SK-N-SH (cell line): ENCODE measurements around the gene HMBS. TPM values are rescaled to one million over a fixed set of nuclear protein-coding genes. Genes with fewer than 3 reads are reported as not detected.

Source experiments
- CTCF ChIA-PET: fragments of 300-600, 350-600 bp; formaldehyde crosslinking; extraction: SDS; loops from one replicate; lab custom pipeline; 2021; lab: Yijun Ruan, JAX
- POLR2A ChIA-PET: fragments of 350-600 bp; sonication (Branson Sonifier 250); formaldehyde crosslinking; extraction: SDS; loops from one replicate; lab custom pipeline; 2020; ENCODE audit warnings: antibody characterized with exemption, inconsistent platforms; lab: Yijun Ruan, JAX
- DNase-seq: peaks from one replicate; pipeline ENCODE4 v3.0.0; 2012
- H2AFZ ChIP-seq: fragments of 200-600 bp; sonication (generic); 2 replicates; pipeline ENCODE4 v1.8.1; 2016; ENCODE audit warnings: antibody characterized with exemption, mild to moderate bottlenecking, low read depth
- H3F3A ChIP-seq: fragments of 200-600 bp; sonication (generic); replicated peaks from 2 replicates; pipeline ENCODE3; 2016; ENCODE audit warnings: antibody characterized with exemption, mild to moderate bottlenecking; ENCODE audit not compliant: insufficient read depth
- H3K27ac ChIP-seq, 2 experiments: fragments of 200-500 bp in 1 of 2; fragments of 200-600 bp in 1 of 2; sonication (Bioruptor generic) in 1 of 2; sonication (generic), shearing (Covaris generic) in 1 of 2; 2 replicates each; pipeline versions ENCODE4 v1.5.1 to v1.6.1; 2014 to 2016; ENCODE audit warnings: low read depth in 2 of 2, inconsistent platforms in 1 of 2, low read length in 1 of 2, mild to moderate bottlenecking in 1 of 2, mixed read lengths in 1 of 2
- H3K27me3 ChIP-seq: fragments of 200-600 bp; sonication (generic), shearing (Covaris generic); 2 replicates; pipeline ENCODE4 v1.6.1; 2016; ENCODE audit warnings: mixed run types; ENCODE audit not compliant: insufficient read depth
- H3K36me3 ChIP-seq, 2 experiments: fragments of 200-500 bp in 1 of 2; fragments of 200-600 bp in 1 of 2; sonication (Bioruptor generic) in 1 of 2; sonication (generic) in 1 of 2; replicated peaks in 1 of 2; 2 replicates each; pipeline versions ENCODE3 to v1.5.1; 2014 to 2016; ENCODE audit warnings: low read length in 1 of 2, mild to moderate bottlenecking in 1 of 2; ENCODE audit not compliant: insufficient read depth in 2 of 2, control insufficient read depth in 1 of 2
- H3K4me1 ChIP-seq, 2 experiments: fragments of 200-500 bp in 1 of 2; fragments of 200-600 bp in 1 of 2; sonication (Bioruptor generic) in 1 of 2; sonication (generic), shearing (Covaris generic) in 1 of 2; 2 replicates each; pipeline versions ENCODE4 v1.5.1 to v1.6.1; 2014 to 2016; ENCODE audit warnings: low read depth in 1 of 2, low read length in 1 of 2, mixed run types in 1 of 2; ENCODE audit not compliant: insufficient read depth in 2 of 2, control insufficient read depth in 1 of 2
- H3K4me2 ChIP-seq: fragments of 200-600 bp; sonication (generic), shearing (Covaris generic); 2 replicates; pipeline ENCODE4 v1.6.1; 2017; ENCODE audit warnings: mixed run types
- H3K4me3 ChIP-seq, 2 experiments: fragments of 200-500 bp in 1 of 2; fragments of 200-600 bp in 1 of 2; sonication (Bioruptor generic) in 1 of 2; sonication (generic), shearing (Covaris generic) in 1 of 2; 2 replicates each; pipeline versions ENCODE4 v1.5.1 to v1.8.1; 2014 to 2016; ENCODE audit warnings: low read depth in 2 of 2, inconsistent platforms in 1 of 2, low read length in 1 of 2, mild to moderate bottlenecking in 1 of 2, mixed read lengths in 1 of 2, moderate library complexity in 1 of 2
- H3K79me2 ChIP-seq: fragments of 200-600 bp; sonication (generic); 2 replicates; pipeline ENCODE4 v1.8.1; 2017; ENCODE audit warnings: mild to moderate bottlenecking; ENCODE audit not compliant: insufficient read depth
- H3K9ac ChIP-seq: fragments of 200-600 bp; sonication (generic); 2 replicates; pipeline ENCODE4 v1.6.1; 2017; ENCODE audit warnings: mixed run types
- H3K9me2 ChIP-seq: fragments of 200-600 bp; sonication (generic); 2 replicates; pipeline ENCODE4 v1.6.1; 2017; ENCODE audit warnings: mixed run types
- H3K9me3 ChIP-seq: fragments of 200-600 bp; sonication (generic); 2 replicates; pipeline ENCODE4 v1.6.1; 2017; ENCODE audit warnings: mixed run types, mild to moderate bottlenecking, moderate library complexity
- H4K20me1 ChIP-seq: fragments of 200-600 bp; sonication (generic); 2 replicates; pipeline ENCODE4 v1.6.1; 2017; ENCODE audit warnings: mild to moderate bottlenecking, mixed run types; ENCODE audit not compliant: insufficient read depth
- EP300 ChIP-seq, 2 experiments: IDR thresholded peaks; 2 replicates each; pipeline versions ENCODE4 v1.4.0 to v1.6.1; 2012; ENCODE audit warnings: borderline replicate concordance in 1 of 2, low read depth in 1 of 2, low read length in 1 of 2
- FOSL2 ChIP-seq: IDR thresholded peaks from 2 replicates; pipeline ENCODE4 v1.4.0; 2012; ENCODE audit warnings: low read depth, mild to moderate bottlenecking, moderate library complexity, borderline replicate concordance
- FOXM1 ChIP-seq: IDR thresholded peaks from 2 replicates; pipeline ENCODE4 v1.4.0; 2012; ENCODE audit warnings: low read depth, mild to moderate bottlenecking
- GABPA ChIP-seq: IDR thresholded peaks from 2 replicates; pipeline ENCODE4 v1.4.0; 2012; ENCODE audit warnings: low read depth, mild to moderate bottlenecking
- GATA2 ChIP-seq: sonication (generic); formaldehyde crosslinking; IDR thresholded peaks from 2 replicates; pipeline ENCODE4 v1.5.0; 2020; ENCODE audit warnings: mild to moderate bottlenecking, missing genetic modification reagents
- MXI1 ChIP-seq: IDR thresholded peaks from 2 replicates; pipeline ENCODE4 v1.6.1; 2012; ENCODE audit warnings: mild to moderate bottlenecking, low read depth, low read length, improper control_type of control experiment
- NRF1 ChIP-seq: IDR thresholded peaks from 2 replicates; pipeline ENCODE4 v1.6.1; 2012; ENCODE audit warnings: low read depth, mild to moderate bottlenecking, low read length
- POLR2AphosphoS5 ChIP-seq: IDR thresholded peaks from 2 replicates; pipeline ENCODE4 v1.6.1; 2012; ENCODE audit warnings: low read depth, low read length
- RAD21 ChIP-seq: IDR thresholded peaks from 2 replicates; pipeline ENCODE4 v1.6.1; 2012; ENCODE audit warnings: mild to moderate bottlenecking, low read length
- RFX5 ChIP-seq: IDR thresholded peaks from 2 replicates; pipeline ENCODE4 v1.6.1; 2012; ENCODE audit warnings: mild to moderate bottlenecking, improper control_type of control experiment, low read length
- SIN3A ChIP-seq: IDR thresholded peaks from 2 replicates; pipeline ENCODE4 v1.6.1; 2012; ENCODE audit warnings: low read depth, mild to moderate bottlenecking, low read length, moderate library complexity, borderline replicate concordance
- TCF12 ChIP-seq: IDR thresholded peaks from 2 replicates; pipeline ENCODE4 v1.4.0; 2012
- TEAD4 ChIP-seq: IDR thresholded peaks from 2 replicates; pipeline ENCODE4 v1.4.0; 2012; ENCODE audit warnings: mild to moderate bottlenecking, borderline replicate concordance; ENCODE audit not compliant: insufficient read depth
- WGBS: methylation state at CpG from one replicate; pipeline ENCODE4 v1.1.6; 2017; ENCODE audit warnings: low lambda C conversion rate; 5-methylcytosine and 5-hydroxymethylcytosine counted together
- polyA plus RNA-seq, 3 experiments: library from polyadenylated mRNA; depleted of rRNA; stranded (reverse); fragments of >200 nt; gene quantifications; 2 replicates each; pipeline ENCODE4 v1.2.3, GENCODE V29; 2012
- TF ChIP-seq, protein P1 (sequence below): fragments of 150-350 bp; IDR thresholded peaks from 2 replicates; pipeline ENCODE4 v1.6.1; 2017; ENCODE audit warnings: antibody characterized with exemption, low read length, low read depth, borderline replicate concordance
- TF ChIP-seq, protein P2 (sequence below): IDR thresholded peaks from 2 replicates; pipeline ENCODE4; 2012
- TF ChIP-seq, protein P3 (sequence below): fragments of 200-600 bp; sonication (generic); IDR thresholded peaks from 2 replicates; pipeline ENCODE4 v1.6.1; 2017; ENCODE audit warnings: antibody characterized with exemption, mild to moderate bottlenecking, moderate library complexity
- TF ChIP-seq, protein P4 (sequence below): IDR thresholded peaks from 2 replicates; pipeline ENCODE4 v1.4.0; 2012; ENCODE audit warnings: low read depth, borderline replicate concordance
- TF ChIP-seq, protein P5 (sequence below): fragments of 150-350 bp; IDR thresholded peaks from 2 replicates; pipeline ENCODE4 v1.6.1; 2016; ENCODE audit warnings: mild to moderate bottlenecking, low read depth, low read length
- TF ChIP-seq, protein P6 (sequence below): IDR thresholded peaks from 2 replicates; pipeline ENCODE4 v1.4.0; 2012; ENCODE audit warnings: low read depth, borderline replicate concordance
- TF ChIP-seq, protein P7 (sequence below): IDR thresholded peaks from 2 replicates; pipeline ENCODE4 v1.4.0; 2012; ENCODE audit warnings: low read depth

The HMBS gene
- polyA plus RNA-seq, 1 of the 3 experiments (the other 2 are of a cell fraction) = 69.4 TPM

DNA sequence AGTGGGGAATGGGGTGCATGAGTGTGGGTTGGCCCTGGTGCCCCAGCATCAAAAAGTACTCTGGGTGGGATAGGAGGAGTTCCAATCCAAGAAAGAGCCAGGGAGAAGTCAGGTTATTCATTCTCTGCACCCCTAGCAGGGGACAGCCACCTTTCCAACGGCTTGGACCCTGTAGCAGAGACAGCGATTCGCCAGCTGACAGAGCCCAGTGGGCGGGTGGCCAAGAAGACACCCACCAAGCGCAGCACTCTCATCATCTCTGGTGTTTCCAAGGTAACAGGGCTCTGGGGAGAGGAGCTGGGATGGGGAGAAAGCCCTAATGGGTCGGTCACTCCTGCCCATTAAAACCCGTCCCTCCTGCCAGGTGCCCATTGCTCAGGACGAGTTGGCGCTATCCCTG, 29.0 kb downstream of the HMBS start:
- H3K9ac ChIP-seq = no peak overlapping the region
- peaks cover 6% of the 10 kb centered on the region for H3F3A ChIP-seq
- peaks cover 11% of the 10 kb centered on the region; the same call in 1 of the 2 replicates for H3K79me2 ChIP-seq
- 97% methylated on average over 7 of the region's 9 CpGs for WGBS
- no peak overlapping the region for H3K4me2 ChIP-seq
- POLR2A ChIA-PET = no interaction called here
- H3K9me3 ChIP-seq = no peaks in the 10 kb centered on the region
- no peaks in the 10 kb centered on the region for H3K27me3 ChIP-seq
- no peaks in the 10 kb centered on the region for H4K20me1 ChIP-seq
- no peaks in the 10 kb centered on the region for H3K9me2 ChIP-seq
- H3K27ac ChIP-seq = no peak overlapping the region
- no peak for DNase-seq
- H3K4me3 ChIP-seq = no peak overlapping the region
- peaks cover 5 to 7% of the 10 kb centered on the region in 2 experiments; a peak in 1 of 4 replicates for H3K4me1 ChIP-seq
- H2AFZ ChIP-seq = no peak overlapping the region
- CTCF ChIA-PET = no interaction called here
- TF ChIP-seq RAD21 = no peak
- TF ChIP-seq GATA2 (CRISPR knock-in tag) = no peak
- no peak for TF ChIP-seq RFX5
- TF ChIP-seq NRF1 = no peak
- TF ChIP-seq, protein P1, sequence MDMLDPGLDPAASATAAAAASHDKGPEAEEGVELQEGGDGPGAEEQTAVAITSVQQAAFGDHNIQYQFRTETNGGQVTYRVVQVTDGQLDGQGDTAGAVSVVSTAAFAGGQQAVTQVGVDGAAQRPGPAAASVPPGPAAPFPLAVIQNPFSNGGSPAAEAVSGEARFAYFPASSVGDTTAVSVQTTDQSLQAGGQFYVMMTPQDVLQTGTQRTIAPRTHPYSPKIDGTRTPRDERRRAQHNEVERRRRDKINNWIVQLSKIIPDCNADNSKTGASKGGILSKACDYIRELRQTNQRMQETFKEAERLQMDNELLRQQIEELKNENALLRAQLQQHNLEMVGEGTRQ = no peak
- TF ChIP-seq, protein P2, sequence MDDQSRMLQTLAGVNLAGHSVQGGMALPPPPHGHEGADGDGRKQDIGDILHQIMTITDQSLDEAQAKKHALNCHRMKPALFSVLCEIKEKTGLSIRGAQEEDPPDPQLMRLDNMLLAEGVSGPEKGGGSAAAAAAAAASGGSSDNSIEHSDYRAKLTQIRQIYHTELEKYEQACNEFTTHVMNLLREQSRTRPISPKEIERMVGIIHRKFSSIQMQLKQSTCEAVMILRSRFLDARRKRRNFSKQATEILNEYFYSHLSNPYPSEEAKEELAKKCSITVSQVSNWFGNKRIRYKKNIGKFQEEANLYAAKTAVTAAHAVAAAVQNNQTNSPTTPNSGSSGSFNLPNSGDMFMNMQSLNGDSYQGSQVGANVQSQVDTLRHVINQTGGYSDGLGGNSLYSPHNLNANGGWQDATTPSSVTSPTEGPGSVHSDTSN = no peak
- TF ChIP-seq, protein P3, sequence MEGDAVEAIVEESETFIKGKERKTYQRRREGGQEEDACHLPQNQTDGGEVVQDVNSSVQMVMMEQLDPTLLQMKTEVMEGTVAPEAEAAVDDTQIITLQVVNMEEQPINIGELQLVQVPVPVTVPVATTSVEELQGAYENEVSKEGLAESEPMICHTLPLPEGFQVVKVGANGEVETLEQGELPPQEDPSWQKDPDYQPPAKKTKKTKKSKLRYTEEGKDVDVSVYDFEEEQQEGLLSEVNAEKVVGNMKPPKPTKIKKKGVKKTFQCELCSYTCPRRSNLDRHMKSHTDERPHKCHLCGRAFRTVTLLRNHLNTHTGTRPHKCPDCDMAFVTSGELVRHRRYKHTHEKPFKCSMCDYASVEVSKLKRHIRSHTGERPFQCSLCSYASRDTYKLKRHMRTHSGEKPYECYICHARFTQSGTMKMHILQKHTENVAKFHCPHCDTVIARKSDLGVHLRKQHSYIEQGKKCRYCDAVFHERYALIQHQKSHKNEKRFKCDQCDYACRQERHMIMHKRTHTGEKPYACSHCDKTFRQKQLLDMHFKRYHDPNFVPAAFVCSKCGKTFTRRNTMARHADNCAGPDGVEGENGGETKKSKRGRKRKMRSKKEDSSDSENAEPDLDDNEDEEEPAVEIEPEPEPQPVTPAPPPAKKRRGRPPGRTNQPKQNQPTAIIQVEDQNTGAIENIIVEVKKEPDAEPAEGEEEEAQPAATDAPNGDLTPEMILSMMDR = no peak
- TF ChIP-seq TCF12 = no peak
- no peak for TF ChIP-seq EP300 (IDR thresholded peaks at IDR 0.05; ENCODE audit: borderline replicate concordance in 1 of 2, low read depth in 1 of 2, low read length in 1 of 2)
- TF ChIP-seq FOXM1 = no peak
- TF ChIP-seq, protein P4, sequence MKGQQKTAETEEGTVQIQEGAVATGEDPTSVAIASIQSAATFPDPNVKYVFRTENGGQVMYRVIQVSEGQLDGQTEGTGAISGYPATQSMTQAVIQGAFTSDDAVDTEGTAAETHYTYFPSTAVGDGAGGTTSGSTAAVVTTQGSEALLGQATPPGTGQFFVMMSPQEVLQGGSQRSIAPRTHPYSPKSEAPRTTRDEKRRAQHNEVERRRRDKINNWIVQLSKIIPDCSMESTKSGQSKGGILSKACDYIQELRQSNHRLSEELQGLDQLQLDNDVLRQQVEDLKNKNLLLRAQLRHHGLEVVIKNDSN = no peak
- no peak for TF ChIP-seq GABPA
- TF ChIP-seq, protein P5, sequence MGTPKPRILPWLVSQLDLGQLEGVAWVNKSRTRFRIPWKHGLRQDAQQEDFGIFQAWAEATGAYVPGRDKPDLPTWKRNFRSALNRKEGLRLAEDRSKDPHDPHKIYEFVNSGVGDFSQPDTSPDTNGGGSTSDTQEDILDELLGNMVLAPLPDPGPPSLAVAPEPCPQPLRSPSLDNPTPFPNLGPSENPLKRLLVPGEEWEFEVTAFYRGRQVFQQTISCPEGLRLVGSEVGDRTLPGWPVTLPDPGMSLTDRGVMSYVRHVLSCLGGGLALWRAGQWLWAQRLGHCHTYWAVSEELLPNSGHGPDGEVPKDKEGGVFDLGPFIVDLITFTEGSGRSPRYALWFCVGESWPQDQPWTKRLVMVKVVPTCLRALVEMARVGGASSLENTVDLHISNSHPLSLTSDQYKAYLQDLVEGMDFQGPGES = no peak
- TF ChIP-seq FOSL2 = no peak
- no peak for TF ChIP-seq TEAD4
- no peak for TF ChIP-seq MXI1
- TF ChIP-seq, protein P6, sequence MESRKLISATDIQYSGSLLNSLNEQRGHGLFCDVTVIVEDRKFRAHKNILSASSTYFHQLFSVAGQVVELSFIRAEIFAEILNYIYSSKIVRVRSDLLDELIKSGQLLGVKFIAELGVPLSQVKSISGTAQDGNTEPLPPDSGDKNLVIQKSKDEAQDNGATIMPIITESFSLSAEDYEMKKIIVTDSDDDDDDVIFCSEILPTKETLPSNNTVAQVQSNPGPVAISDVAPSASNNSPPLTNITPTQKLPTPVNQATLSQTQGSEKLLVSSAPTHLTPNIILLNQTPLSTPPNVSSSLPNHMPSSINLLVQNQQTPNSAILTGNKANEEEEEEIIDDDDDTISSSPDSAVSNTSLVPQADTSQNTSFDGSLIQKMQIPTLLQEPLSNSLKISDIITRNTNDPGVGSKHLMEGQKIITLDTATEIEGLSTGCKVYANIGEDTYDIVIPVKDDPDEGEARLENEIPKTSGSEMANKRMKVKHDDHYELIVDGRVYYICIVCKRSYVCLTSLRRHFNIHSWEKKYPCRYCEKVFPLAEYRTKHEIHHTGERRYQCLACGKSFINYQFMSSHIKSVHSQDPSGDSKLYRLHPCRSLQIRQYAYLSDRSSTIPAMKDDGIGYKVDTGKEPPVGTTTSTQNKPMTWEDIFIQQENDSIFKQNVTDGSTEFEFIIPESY = no peak
- TF ChIP-seq, protein P7, sequence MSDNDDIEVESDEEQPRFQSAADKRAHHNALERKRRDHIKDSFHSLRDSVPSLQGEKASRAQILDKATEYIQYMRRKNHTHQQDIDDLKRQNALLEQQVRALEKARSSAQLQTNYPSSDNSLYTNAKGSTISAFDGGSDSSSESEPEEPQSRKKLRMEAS = no peak
- TF ChIP-seq POLR2AphosphoS5 = no peak
- no peak for TF ChIP-seq SIN3A
- H3K36me3 ChIP-seq = peaks cover 0 to 48% of the 10 kb centered on the region in 2 experiments
